PC-9 (cell line): ENCODE results near the gene NANOS3. TPM values are rescaled to one million over a fixed set of nuclear protein-coding genes. Genes with fewer than 3 reads are reported as not detected.

Experiments
- BruUV-seq: library from RNA; stranded (reverse); fragments of 400-500 nt; replicated peaks from 2 replicates; lab custom pipeline; 2021; lab: Mats Ljungman, UMichigan
- CTCF ChIA-PET: fragments of 300-600 bp; sonication (Branson Sonifier 250); formaldehyde crosslinking; loops from one replicate; lab custom pipeline; 2022; ENCODE audit warnings: antibody characterized with exemption; lab: Charles Lee
- POLR2A ChIA-PET: fragments of 300-600 bp; sonication (Branson Sonifier 250); formaldehyde crosslinking; loops from one replicate; lab custom pipeline; 2022; ENCODE audit warnings: antibody characterized with exemption; ENCODE audit not compliant: unreplicated experiment; lab: Charles Lee
- DNase-seq, 2 experiments: peaks; one replicate each; pipeline versions ENCODE4 v3.0.0 to v3.0.0-alpha.2; 2015 to 2022; ENCODE audit warnings: mixed read lengths in 1 of 2
- H2AFZ ChIP-seq: fragments of 200-600 bp; sonication (generic); 2 replicates; pipeline ENCODE4 v1.8.1; 2017; ENCODE audit warnings: antibody characterized with exemption
- H3F3A ChIP-seq: fragments of 200-600 bp; sonication (generic); 2 replicates; pipeline ENCODE4 v1.8.1; 2017; ENCODE audit warnings: antibody characterized with exemption, mild to moderate bottlenecking, low read depth; ENCODE audit not compliant: insufficient read depth
- H3K27ac ChIP-seq: fragments of 200-600 bp; sonication (generic); 2 replicates; pipeline ENCODE4 v1.6.1; 2016; ENCODE audit warnings: mixed run types
- H3K27me3 ChIP-seq: fragments of 200-600 bp; sonication (generic); 2 replicates; pipeline ENCODE4 v1.6.1; 2016; ENCODE audit warnings: low read depth, mixed run types; ENCODE audit not compliant: insufficient read depth
- H3K36me3 ChIP-seq: fragments of 200-600 bp; sonication (generic); 2 replicates; pipeline ENCODE4 v1.6.1; 2016; ENCODE audit warnings: low read depth, mixed run types
- H3K4me1 ChIP-seq: fragments of 200-600 bp; sonication (generic); replicated peaks from 2 replicates; pipeline ENCODE4 v1.6.1; 2016; ENCODE audit warnings: mixed run types; ENCODE audit not compliant: insufficient read depth
- H3K4me2 ChIP-seq: fragments of 200-600 bp; sonication (generic); 2 replicates; pipeline ENCODE4 v1.6.1; 2017; ENCODE audit warnings: mixed run types
- H3K4me3 ChIP-seq: fragments of 200-600 bp; sonication (generic); 2 replicates; pipeline ENCODE4 v1.6.1; 2016; ENCODE audit warnings: mixed run types
- H3K79me2 ChIP-seq: fragments of 200-600 bp; sonication (generic); 2 replicates; pipeline ENCODE4 v1.6.1; 2017; ENCODE audit warnings: low read depth, mixed run types
- H3K9me2 ChIP-seq: fragments of 200-600 bp; sonication (generic); 2 replicates; pipeline ENCODE4 v1.8.1; 2017; ENCODE audit warnings: mild to moderate bottlenecking; ENCODE audit not compliant: insufficient read depth
- H3K9me3 ChIP-seq: fragments of 200-600 bp; sonication (generic); 2 replicates; pipeline ENCODE4 v1.8.1; 2016; ENCODE audit warnings: low read depth; ENCODE audit not compliant: insufficient read depth
- H4K20me1 ChIP-seq: fragments of 200-600 bp; sonication (generic); 2 replicates; pipeline ENCODE4 v1.8.1; 2017; ENCODE audit not compliant: insufficient read depth
- EZH2 ChIP-seq: fragments of 200-600 bp; sonication (generic); IDR thresholded peaks from 2 replicates; pipeline ENCODE4 v1.8.0; 2017; ENCODE audit warnings: antibody characterized with exemption, low read depth
- intact Hi-C: fragments of 100-400 bp; cut with micrococcal nuclease; formaldehyde crosslinking; loops from one replicate; pipeline ENCODE4 v1.10.0; 2022; ENCODE audit not compliant: unreplicated experiment
- total RNA-seq: library from RNA; stranded (reverse); gene quantifications from 2 replicates; pipeline ENCODE4 v1.2.3, GENCODE V29; 2021
- TF ChIP-seq, protein P1 (sequence below): fragments of 200-600 bp; sonication (generic); conservative IDR thresholded peaks from 2 replicates; pipeline ENCODE4 v1.6.1; 2017; ENCODE audit warnings: mixed run types, antibody characterized with exemption, mild to moderate bottlenecking, moderate library complexity

The NANOS3 gene
- total RNA-seq, 1 experiment from 2014 or later: 2.1 TPM

DNA sequence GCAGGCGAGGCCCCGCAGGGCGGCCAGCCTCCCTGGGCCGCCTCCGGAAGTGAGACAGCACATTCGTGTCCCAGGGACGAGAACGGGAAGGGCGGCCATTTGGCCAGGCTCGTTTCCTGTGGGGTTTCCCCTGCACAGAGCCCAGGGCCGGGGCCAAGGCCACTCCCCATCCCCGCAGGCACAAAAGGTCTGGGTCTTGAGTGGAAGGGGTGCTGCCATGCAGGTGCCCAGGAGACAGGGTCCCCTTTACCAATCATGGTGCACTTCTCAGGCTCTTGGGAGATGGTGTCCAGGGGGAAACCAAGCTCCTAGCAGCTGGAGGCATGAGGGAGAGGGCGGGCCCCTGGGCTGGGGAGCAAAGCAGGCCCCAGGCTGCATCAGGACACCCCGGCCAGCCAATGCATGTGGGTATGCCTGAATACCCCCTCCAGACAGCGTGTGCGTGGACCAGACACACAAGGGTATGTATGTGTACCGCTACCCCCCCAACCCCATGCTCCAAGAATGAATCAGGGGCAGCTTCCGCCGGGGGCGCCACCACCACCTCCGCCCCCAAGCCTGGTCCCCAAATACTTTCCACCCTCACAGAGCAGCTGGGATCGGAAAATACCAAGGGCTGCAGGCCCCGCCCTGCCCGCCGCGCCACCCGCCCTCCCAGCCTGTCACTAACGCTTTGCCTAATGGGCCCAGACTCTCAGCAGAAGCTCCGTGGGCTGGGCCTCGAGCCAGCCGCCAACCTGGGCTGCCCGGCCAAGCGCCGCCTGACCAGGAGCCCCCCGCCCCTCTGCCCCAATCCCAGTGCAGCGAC is 37.6 kb upstream of the NANOS3 start:
- Histone ChIP-seq H3K4me2 (peak overlapping the region; percentile 100), H2AFZ (no peak overlapping the region), H3K4me3 (peak overlapping the region; percentile 61), H3K79me2 (peaks cover 82% of the 10 kb centered on the region), H3K27me3 (no peaks in the 10 kb centered on the region), H3K27ac (peak overlapping the region; percentile 97), H3K36me3 (peaks cover 15% of the 10 kb centered on the region), H3K9me2 (no peaks in the 10 kb centered on the region), H3K9me3 (no peaks in the 10 kb centered on the region), H3K4me1 (peaks cover 72% of the 10 kb centered on the region), H4K20me1 (peaks cover 50% of the 10 kb centered on the region), H3F3A (peaks cover 84% of the 10 kb centered on the region)
- CTCF ChIA-PET: interaction anchor here (0.6 to 0.7 kb wide), 2 partner anchors 66 to 166 kb away, joined by 3 to 18 read pairs; no protein-coding TSS in a partner anchor
- TF ChIP-seq, protein P1, sequence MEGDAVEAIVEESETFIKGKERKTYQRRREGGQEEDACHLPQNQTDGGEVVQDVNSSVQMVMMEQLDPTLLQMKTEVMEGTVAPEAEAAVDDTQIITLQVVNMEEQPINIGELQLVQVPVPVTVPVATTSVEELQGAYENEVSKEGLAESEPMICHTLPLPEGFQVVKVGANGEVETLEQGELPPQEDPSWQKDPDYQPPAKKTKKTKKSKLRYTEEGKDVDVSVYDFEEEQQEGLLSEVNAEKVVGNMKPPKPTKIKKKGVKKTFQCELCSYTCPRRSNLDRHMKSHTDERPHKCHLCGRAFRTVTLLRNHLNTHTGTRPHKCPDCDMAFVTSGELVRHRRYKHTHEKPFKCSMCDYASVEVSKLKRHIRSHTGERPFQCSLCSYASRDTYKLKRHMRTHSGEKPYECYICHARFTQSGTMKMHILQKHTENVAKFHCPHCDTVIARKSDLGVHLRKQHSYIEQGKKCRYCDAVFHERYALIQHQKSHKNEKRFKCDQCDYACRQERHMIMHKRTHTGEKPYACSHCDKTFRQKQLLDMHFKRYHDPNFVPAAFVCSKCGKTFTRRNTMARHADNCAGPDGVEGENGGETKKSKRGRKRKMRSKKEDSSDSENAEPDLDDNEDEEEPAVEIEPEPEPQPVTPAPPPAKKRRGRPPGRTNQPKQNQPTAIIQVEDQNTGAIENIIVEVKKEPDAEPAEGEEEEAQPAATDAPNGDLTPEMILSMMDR: no peak
- TF ChIP-seq EZH2: no peak
- DNase-seq: peak; percentile 86 to 89
- no TSS peak for BruUV-seq
- POLR2A ChIA-PET: interaction anchor here (0.6 to 1.9 kb wide), 5 partner anchors 13 to 33 kb away, joined by 3 to 20 read pairs (median 8); no protein-coding TSS in a partner anchor
- intact Hi-C loops: loop anchor here (1.0 to 2.0 kb wide), 2 partner anchors 8 to 45 kb away; partner anchors contain the start of gene ZSWIM4

DNA sequence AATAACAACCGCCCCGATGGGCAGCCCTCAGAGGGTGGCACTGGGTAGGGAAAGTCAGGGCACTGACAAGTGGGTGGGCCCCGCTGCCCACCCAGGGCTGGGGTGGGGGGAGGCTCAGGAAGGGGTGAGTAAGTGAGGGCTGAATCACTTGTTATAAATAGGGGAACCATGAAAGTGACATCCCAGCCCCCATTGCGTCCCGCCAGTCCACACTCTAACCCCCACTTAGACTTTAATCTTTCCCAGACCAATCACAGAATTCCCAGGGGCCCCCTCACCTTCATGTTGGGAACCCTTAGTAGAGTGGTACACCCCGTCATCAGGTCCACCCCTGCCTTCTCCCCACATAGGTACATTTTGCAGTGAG is 37.0 kb upstream of the NANOS3 start:
- Histone ChIP-seq H3K27me3 (no peaks in the 10 kb centered on the region), H3K4me3 (peak overlapping the region; percentile 61), H3K4me2 (peak overlapping the region; percentile 100), H3F3A (peaks cover 84% of the 10 kb centered on the region), H3K9me2 (no peaks in the 10 kb centered on the region), H2AFZ (no peak overlapping the region), H3K4me1 (peaks cover 72% of the 10 kb centered on the region), H3K36me3 (peaks cover 15% of the 10 kb centered on the region), H4K20me1 (peaks cover 45% of the 10 kb centered on the region), H3K79me2 (peaks cover 80% of the 10 kb centered on the region), H3K9me3 (no peaks in the 10 kb centered on the region), H3K27ac (peak overlapping the region; percentile 97)
- BruUV-seq: no TSS peak
- TF ChIP-seq, protein P1: no peak
- TF ChIP-seq EZH2: no peak
- ChIA-PET CTCF (interaction anchor here (0.6 to 0.7 kb wide), 2 partner anchors 66 to 165 kb away, joined by 3 to 18 read pairs; no protein-coding TSS in a partner anchor), POLR2A (interaction anchor here (0.6 to 1.9 kb wide), 6 partner anchors 13 to 45 kb away, joined by 3 to 20 read pairs (median 6); partner anchors contain the start of gene ZSWIM4)
- intact Hi-C loops: loop anchor here (1.0 to 10.0 kb wide), 3 partner anchors 7 to 1055 kb away; partner anchors contain the start of gene ZSWIM4
- DNase-seq: no peak

DNA sequence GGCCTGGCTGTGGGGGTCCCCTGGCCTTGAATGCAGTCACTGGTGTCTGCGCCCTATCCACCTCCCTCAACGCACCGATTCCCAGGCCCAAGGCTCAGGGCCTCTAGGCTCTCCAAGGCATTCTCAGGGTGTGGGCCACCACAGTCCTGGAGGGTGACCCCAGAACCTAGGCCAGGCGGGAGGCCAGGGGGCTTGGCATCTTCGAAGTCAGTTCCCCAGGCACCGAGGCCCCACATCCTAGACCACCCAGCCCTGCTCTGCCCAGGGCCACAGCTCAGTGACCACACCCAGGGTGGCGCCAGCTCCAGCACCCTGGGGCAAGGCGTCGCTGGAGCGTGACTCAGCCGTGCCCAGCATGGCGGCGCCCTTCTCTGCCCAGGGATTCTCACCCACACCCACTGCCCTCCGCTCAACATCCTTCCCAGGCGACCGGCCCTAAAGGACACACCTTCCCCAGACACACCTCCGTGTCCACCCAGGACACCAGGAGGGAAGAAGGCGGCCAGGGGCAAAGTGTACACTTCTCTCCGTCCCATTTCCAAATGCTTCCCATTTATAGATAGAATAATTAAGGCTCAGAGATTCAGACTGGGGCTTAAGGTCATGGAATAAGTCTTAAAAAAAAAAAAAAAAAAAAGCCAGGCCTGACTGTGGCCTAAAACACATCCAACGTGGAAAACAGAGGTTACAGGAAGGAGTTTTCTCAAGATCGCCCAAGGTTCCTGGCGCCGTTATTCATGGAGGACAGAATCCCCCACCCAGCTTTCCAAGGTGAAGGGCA is 36.4 kb upstream of the NANOS3 start:
- Histone ChIP-seq H3K36me3 (peaks cover 15% of the 10 kb centered on the region), H3K27me3 (no peaks in the 10 kb centered on the region), H3K4me2 (peak overlapping the region; percentile 100), H3F3A (peaks cover 82% of the 10 kb centered on the region), H3K9me3 (no peaks in the 10 kb centered on the region), H3K4me3 (peak overlapping the region; percentile 61), H2AFZ (no peak overlapping the region), H4K20me1 (peaks cover 40% of the 10 kb centered on the region), H3K4me1 (peaks cover 72% of the 10 kb centered on the region), H3K27ac (peak overlapping the region; percentile 97), H3K79me2 (peaks cover 76% of the 10 kb centered on the region), H3K9me2 (no peaks in the 10 kb centered on the region)
- no peak for TF ChIP-seq EZH2
- TF ChIP-seq, protein P1: no peak
- CTCF ChIA-PET: no interaction called here
- peak; percentile 90 to 91 for DNase-seq
- BruUV-seq: TSS peak; percentile 35
- intact Hi-C loops: loop anchor here (10.0 kb wide), 1 partner anchor 1056 kb away; no protein-coding TSS in a partner anchor
- POLR2A ChIA-PET: interaction anchor here (0.6 to 1.9 kb wide), 8 partner anchors 12 to 45 kb away, joined by 3 to 20 read pairs (median 6); partner anchors contain the start of gene ZSWIM4
